ENCODE measurements around the gene SP3.

Gene SP3

GRCh38 chr2:173985605-173985992 is 20.4 kb upstream of the SP3 start:
- H3K9me2 ChIP-seq (replicated peaks; ENCODE audit: control insufficient read depth, low read length), result no peaks in the 10 kb centered on the region
- 0 out of 2 replicates have a peak, but pooled peaks cover 2% of the 10 kb centered on the region for H3K4me1 ChIP-seq (ENCODE audit: control insufficient read depth, low read length)
- H3K4me3 ChIP-seq (ENCODE audit: low read length), result no peak overlapping the region
- H3K36me3 ChIP-seq (ENCODE audit: control insufficient read depth, low read length), result no peaks in the 10 kb centered on the region
- no peak overlapping the region for H3K4me2 ChIP-seq (ENCODE audit: low read length)
- no peak overlapping the region for H3K27ac ChIP-seq (ENCODE audit: low read depth, low read length)
- H3F3A ChIP-seq (ENCODE audit: control insufficient read depth, insufficient read depth), result no peaks in the 10 kb centered on the region
- H3K79me2 ChIP-seq (ENCODE audit: control insufficient read depth, low read length), result no peaks in the 10 kb centered on the region
- no peaks in the 10 kb centered on the region for H4K20me1 ChIP-seq (ENCODE audit: control insufficient read depth, insufficient read depth, low read depth, low read length)
- H3K9me3 ChIP-seq (ENCODE audit: control insufficient read depth, insufficient read depth, low read length), result no peaks in the 10 kb centered on the region
- TF ChIP-seq, protein P1, sequence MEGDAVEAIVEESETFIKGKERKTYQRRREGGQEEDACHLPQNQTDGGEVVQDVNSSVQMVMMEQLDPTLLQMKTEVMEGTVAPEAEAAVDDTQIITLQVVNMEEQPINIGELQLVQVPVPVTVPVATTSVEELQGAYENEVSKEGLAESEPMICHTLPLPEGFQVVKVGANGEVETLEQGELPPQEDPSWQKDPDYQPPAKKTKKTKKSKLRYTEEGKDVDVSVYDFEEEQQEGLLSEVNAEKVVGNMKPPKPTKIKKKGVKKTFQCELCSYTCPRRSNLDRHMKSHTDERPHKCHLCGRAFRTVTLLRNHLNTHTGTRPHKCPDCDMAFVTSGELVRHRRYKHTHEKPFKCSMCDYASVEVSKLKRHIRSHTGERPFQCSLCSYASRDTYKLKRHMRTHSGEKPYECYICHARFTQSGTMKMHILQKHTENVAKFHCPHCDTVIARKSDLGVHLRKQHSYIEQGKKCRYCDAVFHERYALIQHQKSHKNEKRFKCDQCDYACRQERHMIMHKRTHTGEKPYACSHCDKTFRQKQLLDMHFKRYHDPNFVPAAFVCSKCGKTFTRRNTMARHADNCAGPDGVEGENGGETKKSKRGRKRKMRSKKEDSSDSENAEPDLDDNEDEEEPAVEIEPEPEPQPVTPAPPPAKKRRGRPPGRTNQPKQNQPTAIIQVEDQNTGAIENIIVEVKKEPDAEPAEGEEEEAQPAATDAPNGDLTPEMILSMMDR (IDR thresholded peaks at IDR 0.05; ENCODE audit: low read depth, low read length, poor library complexity, severe bottlenecking), result no peak
- TF ChIP-seq EZH2phosphoT487 (IDR thresholded peaks at IDR 0.05; ENCODE audit: borderline replicate concordance, low read length), result no peak
- no peaks in the 10 kb centered on the region for H3K27me3 ChIP-seq (ENCODE audit: control insufficient read depth, low read length)

- Histone ChIP-seq H3K4me3 (ENCODE audit: low read length) (no peak overlapping the region), H3K27ac (ENCODE audit: low read depth, low read length) (no peak overlapping the region), H3K27me3 (ENCODE audit: control insufficient read depth, low read length) (no peaks in the 10 kb centered on the region), H4K20me1 (ENCODE audit: control insufficient read depth, insufficient read depth, low read depth, low read length) (no peaks in the 10 kb centered on the region), H3K4me1 (ENCODE audit: control insufficient read depth, low read length) (0 out of 2 replicates have a peak, but pooled peaks cover 2% of the 10 kb centered on the region), H3K36me3 (ENCODE audit: control insufficient read depth, low read length) (no peaks in the 10 kb centered on the region), H3F3A (ENCODE audit: control insufficient read depth, insufficient read depth) (no peaks in the 10 kb centered on the region), H3K9me3 (ENCODE audit: control insufficient read depth, insufficient read depth, low read length) (no peaks in the 10 kb centered on the region), H3K4me2 (ENCODE audit: low read length) (no peak overlapping the region), H3K9me2 (replicated peaks; ENCODE audit: control insufficient read depth, low read length) (no peaks in the 10 kb centered on the region), H3K79me2 (ENCODE audit: control insufficient read depth, low read length) (no peaks in the 10 kb centered on the region)
- TF ChIP-seq, protein P1 (IDR thresholded peaks at IDR 0.05; ENCODE audit: low read depth, low read length, poor library complexity, severe bottlenecking), result no peak
These were observed 19.9 kb upstream of the SP3 start for GRCh38 chr2:173984866-173985604.

DNA sequence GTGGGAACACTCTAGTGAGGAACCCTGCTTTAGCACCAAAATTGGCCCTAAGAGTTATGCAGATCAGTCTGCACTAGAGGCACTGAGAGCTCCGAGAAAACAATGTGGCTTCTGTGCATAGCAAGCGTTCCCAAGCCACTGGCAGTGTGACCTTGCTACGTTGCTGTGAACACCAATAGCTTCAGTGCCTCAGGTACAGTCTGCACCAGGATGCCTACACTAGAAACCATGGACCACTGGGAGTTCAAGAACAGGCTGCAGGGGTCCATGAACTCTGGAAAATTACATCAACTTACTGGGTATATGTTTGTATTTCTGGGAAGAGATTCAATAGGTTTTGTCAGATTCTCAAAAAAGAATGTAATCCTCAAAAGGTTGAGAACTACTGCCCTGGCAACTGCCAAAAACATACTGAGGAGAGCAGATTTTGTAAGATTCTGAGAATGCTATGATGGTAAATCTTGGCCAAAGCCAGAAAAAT is 18.3 kb upstream of the SP3 start:
- Histone ChIP-seq H3K27me3 (ENCODE audit: control insufficient read depth, low read length) (no peaks in the 10 kb centered on the region), H3K36me3 (ENCODE audit: control insufficient read depth, low read length) (no peaks in the 10 kb centered on the region), H3K4me1 (ENCODE audit: control insufficient read depth, low read length) (no peaks in the 10 kb centered on the region), H3F3A (ENCODE audit: control insufficient read depth, insufficient read depth) (no peaks in the 10 kb centered on the region), H3K4me2 (ENCODE audit: low read length) (no peak overlapping the region), H4K20me1 (ENCODE audit: control insufficient read depth, insufficient read depth, low read depth, low read length) (no peaks in the 10 kb centered on the region), H3K27ac (ENCODE audit: low read depth, low read length) (no peak overlapping the region), H3K9me2 (replicated peaks; ENCODE audit: control insufficient read depth, low read length) (no peaks in the 10 kb centered on the region), H3K79me2 (ENCODE audit: control insufficient read depth, low read length) (no peaks in the 10 kb centered on the region), H3K4me3 (ENCODE audit: low read length) (no peak overlapping the region), H3K9me3 (ENCODE audit: control insufficient read depth, insufficient read depth, low read length) (no peaks in the 10 kb centered on the region)
- TF ChIP-seq, protein P1 (IDR thresholded peaks at IDR 0.05; ENCODE audit: low read depth, low read length, poor library complexity, severe bottlenecking), result no peak
- TF ChIP-seq EZH2phosphoT487 (IDR thresholded peaks at IDR 0.05; ENCODE audit: borderline replicate concordance, low read length), result no peak
